Astrocyte (in vitro differentiated cells and primary cell): ENCODE measurements around the gene RANBP17. TPM values are rescaled to one million over a fixed set of nuclear protein-coding genes. Genes with fewer than 3 reads are reported as not detected.
"Not testable (repeated sequence)": the region's sequence is repeated elsewhere in the genome, so short reads cannot be mapped to it uniquely, and the experiment has no call there.

ENCODE experiments used
- DNase-seq: peaks from one replicate; pipeline ENCODE4 v3.0.0-alpha.2; 2010; ENCODE audit warnings: low read depth
- FAIRE-seq: peaks from 2 replicates; lab custom pipeline; 2011; peaks lifted over from hg19 to GRCh38; lab: Jason Lieb, UNC
- H2AFZ ChIP-seq: 2 replicates; pipeline ENCODE4 v1.6.0; 2012; ENCODE audit warnings: low read depth, low read length, inconsistent platforms
- H3K27ac ChIP-seq: 2 replicates; pipeline ENCODE4 v1.5.1; 2011; ENCODE audit warnings: low read depth, low read length, inconsistent platforms
- H3K27me3 ChIP-seq: 2 replicates; pipeline ENCODE4 v1.6.0; 2011; ENCODE audit warnings: low read length, inconsistent platforms; ENCODE audit not compliant: insufficient read depth
- H3K36me3 ChIP-seq: 2 replicates; pipeline ENCODE4 v1.5.1; 2011; ENCODE audit warnings: low read length, inconsistent platforms; ENCODE audit not compliant: insufficient read depth
- H3K4me1 ChIP-seq: 2 replicates; pipeline ENCODE4 v1.5.1; 2011; ENCODE audit warnings: low read length, inconsistent platforms; ENCODE audit not compliant: insufficient read depth
- H3K4me2 ChIP-seq: 2 replicates; pipeline ENCODE4 v1.6.0; 2012; ENCODE audit warnings: low read length, inconsistent platforms
- H3K4me3 ChIP-seq: 2 replicates; pipeline ENCODE4 v1.5.1; 2011; ENCODE audit warnings: low read depth, mild to moderate bottlenecking, low read length, inconsistent platforms; ENCODE audit not compliant: insufficient read depth
- H3K79me2 ChIP-seq: 2 replicates; pipeline ENCODE4 v1.6.0; 2012; ENCODE audit warnings: mild to moderate bottlenecking, low read length, inconsistent platforms; ENCODE audit not compliant: insufficient read depth
- H3K9ac ChIP-seq: 2 replicates; pipeline ENCODE4 v1.6.0; 2012; ENCODE audit warnings: mild to moderate bottlenecking, low read length, inconsistent platforms
- H3K9me3 ChIP-seq: 2 replicates; pipeline ENCODE4 v1.5.1; 2012; ENCODE audit warnings: low read depth, mild to moderate bottlenecking, low read length, inconsistent platforms; ENCODE audit not compliant: insufficient read depth
- H4K20me1 ChIP-seq: 2 replicates; pipeline ENCODE4 v1.6.0; 2012; ENCODE audit warnings: low read length, inconsistent platforms; ENCODE audit not compliant: insufficient read depth
- H3K27ac Mint-ChIP-seq: one replicate; pipeline ENCODE4 v1.8.0; 2021; ENCODE audit warnings: mild to moderate bottlenecking, mixed read lengths; ENCODE audit not compliant: unreplicated experiment
- H3K27me3 Mint-ChIP-seq: one replicate; pipeline ENCODE4 v1.8.0; 2021; ENCODE audit warnings: low read depth, mixed read lengths; ENCODE audit not compliant: unreplicated experiment
- H3K36me3 Mint-ChIP-seq: one replicate; pipeline ENCODE4 v1.8.0; 2021; ENCODE audit warnings: low read depth, mixed read lengths; ENCODE audit not compliant: unreplicated experiment
- H3K4me1 Mint-ChIP-seq: one replicate; pipeline ENCODE4 v1.8.0; 2021; ENCODE audit warnings: low read depth, mixed read lengths; ENCODE audit not compliant: unreplicated experiment
- H3K4me3 Mint-ChIP-seq: one replicate; pipeline ENCODE4 v1.8.0; 2021; ENCODE audit warnings: mild to moderate bottlenecking, moderate library complexity, mixed read lengths; ENCODE audit not compliant: unreplicated experiment
- H3K9me3 Mint-ChIP-seq: one replicate; pipeline ENCODE4 v1.8.0; 2021; ENCODE audit warnings: mild to moderate bottlenecking, mixed read lengths; ENCODE audit not compliant: unreplicated experiment
- CTCF ChIP-seq: IDR thresholded peaks from 2 replicates; pipeline ENCODE4 v1.5.1; 2011; ENCODE audit warnings: low read depth, mild to moderate bottlenecking, inconsistent platforms, low read length, moderate library complexity; ENCODE audit not compliant: insufficient read depth
- EZH2 ChIP-seq: IDR thresholded peaks from 2 replicates; pipeline ENCODE4 v1.6.1; 2012; ENCODE audit warnings: mild to moderate bottlenecking, low read length, inconsistent platforms; ENCODE audit not compliant: insufficient read depth
- total RNA-seq: library from RNA; stranded (reverse); gene quantifications from 2 replicates; pipeline ENCODE4 v1.2.1, GENCODE V29; 2021

The RANBP17 gene
- total RNA-seq, 1 donor from 2014 or later = 16.2 TPM

GRCh38 chr5:170974461-170974860 is 112.6 kb downstream of the RANBP17 start:
- no peak overlapping the region for H3K27ac Mint-ChIP-seq
- FAIRE-seq (no peak), DNase-seq (no peak)
- TF ChIP-seq EZH2 (no peak), CTCF (no peak)
- peaks cover 5% of the 10 kb centered on the region for H3K4me1 Mint-ChIP-seq
- no peaks in the 10 kb centered on the region for H3K79me2 ChIP-seq
- H3K9ac ChIP-seq = no peak overlapping the region
- no peaks in the 10 kb centered on the region for H3K36me3 ChIP-seq
- H3K9me3 Mint-ChIP-seq = peaks cover under 1% of the 10 kb centered on the region
- no peaks in the 10 kb centered on the region for H3K4me1 ChIP-seq
- H4K20me1 ChIP-seq = no peaks in the 10 kb centered on the region
- no peaks in the 10 kb centered on the region for H3K27me3 ChIP-seq
- H3K9me3 ChIP-seq = no peaks in the 10 kb centered on the region
- H3K4me2 ChIP-seq = no peak overlapping the region
- no peak overlapping the region for H2AFZ ChIP-seq
- H3K36me3 Mint-ChIP-seq = peaks cover 5% of the 10 kb centered on the region
- no peak overlapping the region for H3K27ac ChIP-seq
- H3K4me3 Mint-ChIP-seq = no peak overlapping the region
- no peak overlapping the region for H3K4me3 ChIP-seq
- no peaks in the 10 kb centered on the region for H3K27me3 Mint-ChIP-seq

- H2AFZ ChIP-seq, H3K9me3 ChIP-seq, H3K27me3 Mint-ChIP-seq, FAIRE-seq, H3K27me3 ChIP-seq, H3K4me3 ChIP-seq, H3K27ac Mint-ChIP-seq, H3K4me2 ChIP-seq, H3K79me2 ChIP-seq, H4K20me1 ChIP-seq, H3K4me1 ChIP-seq, H3K4me1 Mint-ChIP-seq, DNase-seq, H3K36me3 ChIP-seq, H3K9ac ChIP-seq, H3K4me3 Mint-ChIP-seq, H3K27ac ChIP-seq: not testable (repeated sequence)
- H3K36me3 Mint-ChIP-seq = peaks cover 29% of the 10 kb centered on the region
- H3K9me3 Mint-ChIP-seq = peaks cover 18% of the 10 kb centered on the region
Observed at GRCh38 chr5:170980261-170980660, 118.4 kb downstream of the RANBP17 start.

GRCh38 chr5:170985486-170985885 is 123.7 kb downstream of the RANBP17 start:
- FAIRE-seq (no peak), DNase-seq (peak; percentile 8)
- H3K9me3 Mint-ChIP-seq = peaks cover 8% of the 10 kb centered on the region
- H4K20me1 ChIP-seq = no peaks in the 10 kb centered on the region
- no peak overlapping the region for H3K4me3 ChIP-seq
- no peaks in the 10 kb centered on the region for H3K27me3 Mint-ChIP-seq
- H3K36me3 ChIP-seq = no peaks in the 10 kb centered on the region
- no peaks in the 10 kb centered on the region for H3K79me2 ChIP-seq
- no peak overlapping the region for H3K9ac ChIP-seq
- H2AFZ ChIP-seq = no peak overlapping the region
- no peak overlapping the region for H3K27ac Mint-ChIP-seq
- TF ChIP-seq CTCF (no peak), EZH2 (no peak)
- no peak overlapping the region for H3K4me2 ChIP-seq
- no peak overlapping the region for H3K27ac ChIP-seq
- no peaks in the 10 kb centered on the region for H3K4me1 ChIP-seq
- H3K36me3 Mint-ChIP-seq = peaks cover 14% of the 10 kb centered on the region
- H3K4me1 Mint-ChIP-seq = no peaks in the 10 kb centered on the region
- no peaks in the 10 kb centered on the region for H3K27me3 ChIP-seq
- H3K9me3 ChIP-seq = no peaks in the 10 kb centered on the region
- no peak overlapping the region for H3K4me3 Mint-ChIP-seq
